GM13976 (cell line): Measurements from ENCODE around the gene RASAL1.

Source experiments
- DNase-seq: peaks from one replicate; pipeline ENCODE4 v3.0.0; 2012; ENCODE audit warnings: low spot score
- CTCF ChIP-seq: IDR thresholded peaks from 2 replicates; pipeline ENCODE4 v1.5.1; 2012; ENCODE audit warnings: borderline replicate concordance, mild to moderate bottlenecking; ENCODE audit not compliant: insufficient read depth; ENCODE audit errors: extremely low read depth, missing control alignments, control extremely low read depth
- in situ Hi-C: fragments of 300-500 bp; cut with MboI; formaldehyde crosslinking; loops from one replicate; pipeline ENCODE4 v1.12.0; 2022; ENCODE audit warnings: low sequenced_read_pairs, mixed read lengths, inconsistent platforms; ENCODE audit not compliant: unreplicated experiment

Gene RASAL1

GRCh38 chr12:113056381-113056630 lies 79.3 kb downstream of the RASAL1 start:
- TF ChIP-seq CTCF, result no peak
- in situ Hi-C loops, result loop anchor here (10.0 kb wide), 1 partner anchor 118 kb away; no protein-coding TSS in a partner anchor
- DNase-seq, result no peak

- in situ Hi-C loops, result loop anchor here (10.0 kb wide), 1 partner anchor 119 kb away; no protein-coding TSS in a partner anchor
- TF ChIP-seq CTCF, result no peak
- no peak for DNase-seq
These were observed 79.8 kb downstream of the RASAL1 start for GRCh38 chr12:113055594-113056380.

- no peak for DNase-seq
- TF ChIP-seq CTCF, result no peak
- in situ Hi-C loops, result loop anchor here (10.0 kb wide), 1 partner anchor 120 kb away; no protein-coding TSS in a partner anchor
These were observed 80.5 kb downstream of the RASAL1 start for GRCh38 chr12:113054948-113055486.

- TF ChIP-seq CTCF, result no peak
- DNase-seq, result no peak
- in situ Hi-C loops, result loop anchor here (10.0 kb wide), 1 partner anchor 122 kb away; no protein-coding TSS in a partner anchor
These were observed 83.2 kb downstream of the RASAL1 start for GRCh38 chr12:113052326-113052725.

GRCh38 chr12:113051759-113052158 lies 83.8 kb downstream of the RASAL1 start:
- in situ Hi-C loops, result loop anchor here (10.0 kb wide), 1 partner anchor 123 kb away; no protein-coding TSS in a partner anchor
- DNase-seq, result no peak
- no peak for TF ChIP-seq CTCF

- DNase-seq, result no peak
- no peak for TF ChIP-seq CTCF
- in situ Hi-C loops, result loop anchor here (10.0 kb wide), 1 partner anchor 124 kb away; no protein-coding TSS in a partner anchor
These were observed 84.8 kb downstream of the RASAL1 start for GRCh38 chr12:113050795-113051194.
